ENCODE data around the gene LRRC47. TPM values are rescaled to one million over a fixed set of nuclear protein-coding genes. Genes with fewer than 3 reads are reported as not detected.
A peak's percentile ranks its signal among the peaks of the same experiment; 100 is the strongest.
"Not testable (repeated sequence)": the region's sequence is repeated elsewhere in the genome, so short reads cannot be mapped to it uniquely, and the experiment has no call there.

The LRRC47 gene
- total RNA-seq, 1 donor from 2014 or later = 57.0 TPM

GRCh38 chr1:3817138-3817740 lies 20.9 kb upstream of the LRRC47 start:
- no peaks in the 10 kb centered on the region for H3K27me3 Mint-ChIP-seq
- no peaks in the 10 kb centered on the region for H3K4me1 Mint-ChIP-seq (ENCODE audit: low read depth)
- no peak overlapping the region for H3K27ac Mint-ChIP-seq
- no peak overlapping the region for H3K4me3 Mint-ChIP-seq (ENCODE audit: low read depth)
- TF ChIP-seq CTCF (IDR thresholded peaks at IDR 0.05; ENCODE audit: unreplicated experiment) = no peak
- H3K9me3 Mint-ChIP-seq (ENCODE audit: low read depth) = no peaks in the 10 kb centered on the region
- H3K36me3 Mint-ChIP-seq (ENCODE audit: insufficient read depth) = peaks cover 12% of the 10 kb centered on the region
- no peak for DNase-seq (ENCODE audit: low spot score, unreplicated experiment)

GRCh38 chr1:3816331-3817137 lies 20.2 kb upstream of the LRRC47 start:
- DNase-seq (ENCODE audit: low spot score, unreplicated experiment) = no peak
- TF ChIP-seq CTCF (IDR thresholded peaks at IDR 0.05; ENCODE audit: unreplicated experiment) = no peak
- H3K4me3 Mint-ChIP-seq (ENCODE audit: low read depth) = no peak overlapping the region
- no peaks in the 10 kb centered on the region for H3K9me3 Mint-ChIP-seq (ENCODE audit: low read depth)
- no peak overlapping the region for H3K27ac Mint-ChIP-seq
- no peaks in the 10 kb centered on the region for H3K4me1 Mint-ChIP-seq (ENCODE audit: low read depth)
- H3K27me3 Mint-ChIP-seq = no peaks in the 10 kb centered on the region
- peaks cover 9% of the 10 kb centered on the region for H3K36me3 Mint-ChIP-seq (ENCODE audit: insufficient read depth)

GRCh38 chr1:3814771-3815561 lies 18.7 kb upstream of the LRRC47 start:
- Mint-ChIP-seq H3K36me3 (ENCODE audit: insufficient read depth) (peaks cover 7% of the 10 kb centered on the region), H3K27ac (no peak overlapping the region), H3K27me3 (no peaks in the 10 kb centered on the region), H3K4me3 (ENCODE audit: low read depth) (no peak overlapping the region), H3K4me1 (ENCODE audit: low read depth) (no peaks in the 10 kb centered on the region), H3K9me3 (ENCODE audit: low read depth) (no peaks in the 10 kb centered on the region)
- TF ChIP-seq CTCF (IDR thresholded peaks at IDR 0.05; ENCODE audit: unreplicated experiment) = no peak
- DNase-seq (ENCODE audit: low spot score, unreplicated experiment) = no peak

GRCh38 chr1:3814065-3814464 lies 17.8 kb upstream of the LRRC47 start:
- no peak for DNase-seq (ENCODE audit: low spot score, unreplicated experiment)
- Mint-ChIP-seq H3K9me3 (ENCODE audit: low read depth) (no peaks in the 10 kb centered on the region), H3K36me3 (ENCODE audit: insufficient read depth) (peaks cover 3% of the 10 kb centered on the region), H3K4me3 (ENCODE audit: low read depth) (no peak overlapping the region), H3K4me1 (ENCODE audit: low read depth) (no peaks in the 10 kb centered on the region), H3K27me3 (no peaks in the 10 kb centered on the region), H3K27ac (peak overlapping the region; percentile 33)
- TF ChIP-seq CTCF (IDR thresholded peaks at IDR 0.05; ENCODE audit: unreplicated experiment) = no peak

GRCh38 chr1:3811595-3811911 lies 15.3 kb upstream of the LRRC47 start:
- Mint-ChIP-seq H3K36me3 (ENCODE audit: insufficient read depth) (peaks cover 1% of the 10 kb centered on the region), H3K27me3 (no peaks in the 10 kb centered on the region), H3K27ac (no peak overlapping the region), H3K4me3 (ENCODE audit: low read depth) (no peak overlapping the region), H3K4me1 (ENCODE audit: low read depth) (no peaks in the 10 kb centered on the region), H3K9me3 (ENCODE audit: low read depth) (peaks cover 3% of the 10 kb centered on the region)
- TF ChIP-seq CTCF (IDR thresholded peaks at IDR 0.05; ENCODE audit: unreplicated experiment) = no peak
- no peak for DNase-seq (ENCODE audit: low spot score, unreplicated experiment)

GRCh38 chr1:3810149-3810761 lies 14.0 kb upstream of the LRRC47 start:
- peaks cover 12% of the 10 kb centered on the region for H3K9me3 Mint-ChIP-seq (ENCODE audit: low read depth)
- H3K4me1 Mint-ChIP-seq (ENCODE audit: low read depth); H3K27me3 Mint-ChIP-seq; H3K4me3 Mint-ChIP-seq (ENCODE audit: low read depth); H3K27ac Mint-ChIP-seq; DNase-seq (ENCODE audit: low spot score, unreplicated experiment); H3K36me3 Mint-ChIP-seq (ENCODE audit: insufficient read depth): not testable (repeated sequence)
